Right atrium auricular region (tissue), 2 donors: ENCODE data around the gene BABAM2. TPM values are rescaled to one million over a fixed set of nuclear protein-coding genes. Genes with fewer than 3 reads are reported as not detected.

ENCODE experiments used
- DNase-seq: peaks from one replicate; pipeline ENCODE4 v3.0.0-alpha.2; 2019; ENCODE audit warnings: low spot score
- H3K27ac ChIP-seq, 2 donors: fragments of 200-600 bp; sonication (generic); 1 replicate in 1 of 2; 2 replicates in 1 of 2; pipeline ENCODE4 v1.5.1; 2016 to 2019
- H3K27me3 ChIP-seq, 2 donors: fragments of 200-600 bp; sonication (generic); one replicate each; pipeline versions ENCODE4 v1.5.1 to v1.6.0; 2017 to 2019
- H3K36me3 ChIP-seq: fragments of 200-600 bp; sonication (generic); one replicate; pipeline ENCODE4 v1.5.1; 2016
- H3K4me1 ChIP-seq, 2 donors: fragments of 200-600 bp; sonication (generic); one replicate each; pipeline versions ENCODE4 v1.5.1 to v1.6.0; 2017 to 2019
- H3K4me3 ChIP-seq, 2 donors: fragments of 200-600 bp; sonication (generic); 1 replicate in 1 of 2; 2 replicates in 1 of 2; pipeline ENCODE4 v1.5.1; 2017 to 2019; ENCODE audit warnings: mild to moderate bottlenecking in 1 of 2, moderate library complexity in 1 of 2
- H3K9me3 ChIP-seq, 2 donors: fragments of 200-600 bp; sonication (generic); one replicate each; pipeline ENCODE4 v1.5.1; 2019
- total RNA-seq, 2 donors: library from RNA; depleted of rRNA; stranded (reverse); fragments of >200 nt; gene quantifications; one replicate each; pipeline ENCODE4 v1.1.0, GENCODE V29; 2016
- TF ChIP-seq, protein P1 (sequence below), 2 donors: fragments of 200-600 bp; sonication (generic); IDR thresholded peaks; one replicate each; pipeline ENCODE4 v1.5.1; 2019; ENCODE audit warnings: antibody characterized with exemption in 2 of 2

BABAM2 gene
- total RNA-seq, 2 donors from 2014 or later = 58.8 to 60.6 TPM

DNA sequence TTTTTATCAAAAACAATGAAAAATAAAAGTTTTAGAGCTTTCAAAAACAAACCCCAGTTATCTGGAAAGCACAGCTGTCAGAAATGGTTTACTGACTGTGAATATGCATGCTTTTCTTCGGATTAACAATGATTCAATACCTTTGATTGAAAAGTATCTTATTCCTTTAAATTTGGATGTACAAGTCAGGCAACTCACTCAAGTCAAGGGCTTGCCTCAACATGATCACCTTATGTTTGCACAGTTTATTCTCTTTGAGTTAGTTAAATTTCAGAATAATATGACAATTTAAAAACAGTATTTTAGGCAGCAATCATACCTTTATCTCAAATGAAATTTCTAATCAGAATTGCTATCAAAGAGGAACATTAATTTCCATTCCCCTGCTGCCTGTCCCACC, 393.3 kb downstream of the BABAM2 start:
- Histone ChIP-seq H3K27ac (no peak overlapping the region), H3K9me3 (no peaks in the 10 kb centered on the region), H3K4me1 (no peaks in the 10 kb centered on the region), H3K36me3 (no peaks in the 10 kb centered on the region), H3K4me3 (no peak overlapping the region), H3K27me3 (no peaks in the 10 kb centered on the region)
- DNase-seq = no peak
- TF ChIP-seq, protein P1, sequence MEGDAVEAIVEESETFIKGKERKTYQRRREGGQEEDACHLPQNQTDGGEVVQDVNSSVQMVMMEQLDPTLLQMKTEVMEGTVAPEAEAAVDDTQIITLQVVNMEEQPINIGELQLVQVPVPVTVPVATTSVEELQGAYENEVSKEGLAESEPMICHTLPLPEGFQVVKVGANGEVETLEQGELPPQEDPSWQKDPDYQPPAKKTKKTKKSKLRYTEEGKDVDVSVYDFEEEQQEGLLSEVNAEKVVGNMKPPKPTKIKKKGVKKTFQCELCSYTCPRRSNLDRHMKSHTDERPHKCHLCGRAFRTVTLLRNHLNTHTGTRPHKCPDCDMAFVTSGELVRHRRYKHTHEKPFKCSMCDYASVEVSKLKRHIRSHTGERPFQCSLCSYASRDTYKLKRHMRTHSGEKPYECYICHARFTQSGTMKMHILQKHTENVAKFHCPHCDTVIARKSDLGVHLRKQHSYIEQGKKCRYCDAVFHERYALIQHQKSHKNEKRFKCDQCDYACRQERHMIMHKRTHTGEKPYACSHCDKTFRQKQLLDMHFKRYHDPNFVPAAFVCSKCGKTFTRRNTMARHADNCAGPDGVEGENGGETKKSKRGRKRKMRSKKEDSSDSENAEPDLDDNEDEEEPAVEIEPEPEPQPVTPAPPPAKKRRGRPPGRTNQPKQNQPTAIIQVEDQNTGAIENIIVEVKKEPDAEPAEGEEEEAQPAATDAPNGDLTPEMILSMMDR (IDR thresholded peaks at IDR 0.05) = no peak

DNA sequence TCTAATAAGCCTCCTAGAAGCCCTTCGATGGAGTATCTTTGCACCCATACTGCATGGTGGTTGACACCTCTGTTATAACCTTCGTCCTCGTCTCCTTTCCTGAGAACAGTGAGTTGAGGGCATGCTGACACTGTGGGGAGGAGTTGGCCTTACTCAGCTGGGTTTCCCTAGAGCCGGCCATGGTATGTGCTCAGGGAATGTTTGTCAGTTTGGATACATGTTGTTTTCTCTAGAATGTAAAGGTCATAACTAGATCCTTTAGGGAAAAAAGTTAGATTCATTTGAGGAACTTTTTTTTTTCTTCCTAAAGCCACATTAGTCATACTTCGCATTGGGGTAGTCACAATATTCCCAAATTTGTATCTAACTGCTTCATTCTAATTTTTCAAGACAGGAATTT, 396.1 kb downstream of the BABAM2 start:
- TF ChIP-seq, protein P1 (IDR thresholded peaks at IDR 0.05) = no peak
- Histone ChIP-seq H3K36me3 (no peaks in the 10 kb centered on the region), H3K27me3 (no peaks in the 10 kb centered on the region), H3K4me1 (no peaks in the 10 kb centered on the region), H3K9me3 (no peaks in the 10 kb centered on the region), H3K27ac (no peak overlapping the region), H3K4me3 (no peak overlapping the region)
- DNase-seq = no peak

DNA sequence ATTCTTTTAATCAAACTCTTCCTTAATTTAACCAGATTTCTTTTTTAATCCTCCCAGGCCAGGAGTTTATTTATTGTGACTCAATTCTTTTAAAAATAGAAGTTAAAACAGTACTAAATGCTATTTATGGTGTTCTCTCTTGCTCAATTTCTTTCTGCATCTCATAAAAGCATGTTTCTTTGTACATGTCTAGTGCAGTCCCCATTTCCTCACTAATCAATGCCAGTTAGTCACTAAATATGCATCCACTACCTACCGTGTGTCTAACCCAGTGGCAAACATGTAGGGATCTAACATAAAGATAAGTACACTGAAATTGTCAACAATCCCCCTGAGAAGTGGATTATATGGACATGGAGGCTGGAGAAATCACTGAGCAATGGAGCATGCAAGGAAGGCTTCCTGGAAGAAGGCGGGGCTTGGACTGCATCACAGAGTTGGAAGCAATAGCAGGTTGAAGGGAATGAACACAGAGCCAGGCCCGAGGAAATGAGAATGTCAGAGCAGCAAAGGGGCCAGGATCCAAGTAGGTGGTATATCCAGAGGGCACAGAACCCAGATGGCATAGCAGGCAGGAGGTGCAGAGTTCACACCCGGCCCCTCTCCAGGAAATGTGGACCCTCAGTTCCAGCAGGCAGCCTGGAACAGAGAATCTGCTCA, 396.9 kb downstream of the BABAM2 start:
- H3K9me3 ChIP-seq = no peaks in the 10 kb centered on the region
- H3K4me3 ChIP-seq = no peak overlapping the region
- TF ChIP-seq, protein P1 (IDR thresholded peaks at IDR 0.05) = no peak
- H3K27ac ChIP-seq = no peak overlapping the region
- no peaks in the 10 kb centered on the region for H3K4me1 ChIP-seq
- H3K36me3 ChIP-seq = no peaks in the 10 kb centered on the region
- no peak for DNase-seq
- no peaks in the 10 kb centered on the region for H3K27me3 ChIP-seq

- Histone ChIP-seq H3K27ac (no peak overlapping the region), H3K4me1 (no peaks in the 10 kb centered on the region), H3K36me3 (no peaks in the 10 kb centered on the region), H3K4me3 (no peak overlapping the region), H3K9me3 (no peaks in the 10 kb centered on the region), H3K27me3 (no peaks in the 10 kb centered on the region)
- no peak for DNase-seq
- TF ChIP-seq, protein P1 (IDR thresholded peaks at IDR 0.05) = no peak
Measured at GRCh38 chr2:28288620-28289019, 398.1 kb downstream of the BABAM2 start.

DNA sequence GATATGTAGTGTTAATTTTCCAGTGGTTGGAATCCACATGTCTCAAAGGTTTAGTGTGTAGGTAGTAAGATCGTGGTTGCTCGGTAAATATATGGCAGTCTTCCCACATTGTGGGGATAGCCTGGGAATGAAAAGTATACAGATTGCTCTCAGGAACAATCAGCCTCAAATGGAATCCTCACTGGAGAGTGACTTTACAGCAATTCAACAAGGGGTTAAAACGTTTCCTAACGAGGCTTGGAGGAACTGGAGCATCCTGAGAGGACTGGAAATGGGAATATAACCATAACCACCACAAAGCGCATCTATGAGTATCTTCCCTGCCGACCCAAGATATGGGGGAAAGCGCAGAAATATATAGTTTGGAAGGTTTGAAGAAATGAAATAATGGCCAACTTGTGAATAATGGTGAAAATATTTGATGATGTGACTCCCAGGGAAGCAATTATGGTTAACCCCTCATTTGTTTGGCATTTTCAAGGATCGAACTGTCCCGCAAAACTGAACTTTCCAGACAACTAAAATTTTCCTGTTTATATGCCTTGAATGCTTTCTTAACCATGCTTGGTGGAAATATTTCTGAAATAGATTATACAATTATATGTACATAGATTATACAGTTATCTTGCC, 401.4 kb downstream of the BABAM2 start:
- no peaks in the 10 kb centered on the region for H3K4me1 ChIP-seq
- no peak overlapping the region for H3K27ac ChIP-seq
- H3K4me3 ChIP-seq = no peak overlapping the region
- no peak for DNase-seq
- H3K27me3 ChIP-seq = no peaks in the 10 kb centered on the region
- H3K9me3 ChIP-seq = no peaks in the 10 kb centered on the region
- no peaks in the 10 kb centered on the region for H3K36me3 ChIP-seq
- TF ChIP-seq, protein P1 (IDR thresholded peaks at IDR 0.05) = no peak
